Body of pancreas (tissue), 4 donors: ENCODE measurements around the gene EPB42.

ENCODE experiments used
- POLR2A ChIP-seq, 3 donors: fragments of 450-650 bp; IDR thresholded peaks; one replicate each; pipeline ENCODE4 v1.6.1; 2016; ENCODE audit warnings: antibody characterized with exemption in 3 of 3, mild to moderate bottlenecking in 2 of 3
- TF ChIP-seq, protein P1 (sequence below), 7 experiments: fragments of 450-650 bp in 4 of 7; fragments of 200-600 bp in 3 of 7; sonication (generic) in 3 of 7; IDR thresholded peaks; one replicate each; pipeline ENCODE4 v1.5.1; 2016 to 2019; ENCODE audit warnings: antibody characterized with exemption in 7 of 7

DNA sequence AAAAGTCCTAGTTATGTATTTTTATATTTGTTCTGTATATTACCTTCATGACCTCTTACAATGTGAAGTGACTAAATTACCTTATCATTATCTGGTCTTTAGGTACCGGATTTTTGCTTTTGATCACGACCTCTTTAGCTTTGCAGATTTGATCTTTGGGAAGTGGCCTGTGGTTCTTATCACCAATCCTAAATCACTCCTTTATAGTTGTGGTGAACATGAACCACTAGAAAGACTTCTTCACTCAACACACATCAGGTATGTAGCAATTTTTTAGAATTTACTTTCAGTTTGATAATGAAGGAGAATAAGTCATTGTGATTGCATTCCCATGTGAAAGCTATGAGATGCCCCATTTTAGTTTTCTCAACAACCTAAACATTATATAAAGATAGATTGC is 69.1 kb downstream of the EPB42 start:
- TF ChIP-seq, protein P1, sequence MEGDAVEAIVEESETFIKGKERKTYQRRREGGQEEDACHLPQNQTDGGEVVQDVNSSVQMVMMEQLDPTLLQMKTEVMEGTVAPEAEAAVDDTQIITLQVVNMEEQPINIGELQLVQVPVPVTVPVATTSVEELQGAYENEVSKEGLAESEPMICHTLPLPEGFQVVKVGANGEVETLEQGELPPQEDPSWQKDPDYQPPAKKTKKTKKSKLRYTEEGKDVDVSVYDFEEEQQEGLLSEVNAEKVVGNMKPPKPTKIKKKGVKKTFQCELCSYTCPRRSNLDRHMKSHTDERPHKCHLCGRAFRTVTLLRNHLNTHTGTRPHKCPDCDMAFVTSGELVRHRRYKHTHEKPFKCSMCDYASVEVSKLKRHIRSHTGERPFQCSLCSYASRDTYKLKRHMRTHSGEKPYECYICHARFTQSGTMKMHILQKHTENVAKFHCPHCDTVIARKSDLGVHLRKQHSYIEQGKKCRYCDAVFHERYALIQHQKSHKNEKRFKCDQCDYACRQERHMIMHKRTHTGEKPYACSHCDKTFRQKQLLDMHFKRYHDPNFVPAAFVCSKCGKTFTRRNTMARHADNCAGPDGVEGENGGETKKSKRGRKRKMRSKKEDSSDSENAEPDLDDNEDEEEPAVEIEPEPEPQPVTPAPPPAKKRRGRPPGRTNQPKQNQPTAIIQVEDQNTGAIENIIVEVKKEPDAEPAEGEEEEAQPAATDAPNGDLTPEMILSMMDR (IDR thresholded peaks at IDR 0.05): no peak
- no peak for TF ChIP-seq POLR2A (IDR thresholded peaks at IDR 0.05)
